Endothelial cell of umbilical vein (primary cell): ENCODE data around the gene XRCC4. TPM values are rescaled to one million over a fixed set of nuclear protein-coding genes. Genes with fewer than 3 reads are reported as not detected.

Experiments
- BruUV-seq: library from RNA; stranded (reverse); fragments of 400-500 nt; replicated peaks from 2 replicates; lab custom pipeline; 2021; lab: Mats Ljungman, UMichigan
- CTCF ChIA-PET: fragments of 300-600, 350-600 bp; sonication (Branson Sonifier 250); formaldehyde crosslinking; loops from one replicate; lab custom pipeline; 2021; ENCODE audit warnings: antibody characterized with exemption, inconsistent platforms; lab: Charles Lee
- POLR2A ChIA-PET: fragments of 300-600, 350-600 bp; sonication (Branson Sonifier 250); formaldehyde crosslinking; loops from one replicate; lab custom pipeline; 2021; ENCODE audit warnings: antibody characterized with exemption, inconsistent platforms; lab: Charles Lee
- DNase-seq: peaks from one replicate; pipeline ENCODE4 v3.0.0-alpha.2; 2011; ENCODE audit warnings: low read depth, low spot score
- FAIRE-seq: peaks from 2 replicates; lab custom pipeline; 2011; peaks lifted over from hg19 to GRCh38; lab: Jason Lieb, UNC
- H2AFZ ChIP-seq: 2 replicates; pipeline ENCODE4 v1.6.0; 2012; ENCODE audit warnings: low read depth, low read length, control low read depth, inconsistent platforms
- H3K27ac ChIP-seq: 2 replicates; pipeline ENCODE4 v1.5.1; 2011; ENCODE audit warnings: low read depth, mild to moderate bottlenecking, control low read depth, low read length, moderate library complexity; ENCODE audit not compliant: insufficient read depth
- H3K27me3 ChIP-seq, 2 experiments: 2 replicates each; pipeline versions ENCODE4 v1.6.0 to v1.6.1; 2011; ENCODE audit warnings: low read length in 2 of 2, mixed read lengths in 1 of 2; ENCODE audit not compliant: control insufficient read depth in 2 of 2, insufficient read depth in 2 of 2
- H3K36me3 ChIP-seq, 2 experiments: 2 replicates in 1 of 2; 3 replicates in 1 of 2; pipeline ENCODE4 v1.5.1; 2011; ENCODE audit warnings: low read length in 2 of 2, mild to moderate bottlenecking in 1 of 2, moderate library complexity in 1 of 2; ENCODE audit not compliant: control insufficient read depth in 2 of 2, insufficient read depth in 2 of 2; ENCODE audit errors: extremely low read depth in 1 of 2
- H3K4me1 ChIP-seq: 3 replicates; pipeline ENCODE4 v1.5.1; 2011; ENCODE audit warnings: mild to moderate bottlenecking, low read length; ENCODE audit not compliant: control insufficient read depth, insufficient read depth; ENCODE audit errors: extremely low read depth
- H3K4me2 ChIP-seq: 2 replicates; pipeline ENCODE4 v1.6.1; 2011; ENCODE audit warnings: low read length, control low read depth, mixed read lengths; ENCODE audit not compliant: insufficient read depth
- H3K4me3 ChIP-seq, 3 experiments: fragments of 200-600 bp in 1 of 3; sonication (generic), shearing (Covaris generic) in 1 of 3; replicated peaks in 1 of 3; 2 replicates each; pipeline ENCODE4 v1.5.1; 2011 to 2016; ENCODE audit warnings: control low read depth in 3 of 3, low read length in 3 of 3, mild to moderate bottlenecking in 2 of 3, inconsistent platforms in 1 of 3, low read depth in 1 of 3, moderate library complexity in 1 of 3; ENCODE audit not compliant: insufficient read depth in 1 of 3
- H3K79me2 ChIP-seq: 2 replicates; pipeline ENCODE4 v1.6.0; 2012; ENCODE audit warnings: low read length, inconsistent platforms; ENCODE audit not compliant: control insufficient read depth, insufficient read depth
- H3K9ac ChIP-seq: replicated peaks from 2 replicates; pipeline ENCODE3; 2011; ENCODE audit warnings: low read length, control low read depth; ENCODE audit not compliant: insufficient read depth; ENCODE audit errors: extremely low read depth
- H3K9me1 ChIP-seq: replicated peaks from 3 replicates; pipeline ENCODE4 v1.6.0; 2011; ENCODE audit warnings: mild to moderate bottlenecking, low read length; ENCODE audit not compliant: control insufficient read depth, insufficient read depth; ENCODE audit errors: extremely low read depth
- H3K9me3 ChIP-seq: replicated peaks from 2 replicates; pipeline ENCODE4 v1.5.1; 2012; ENCODE audit warnings: low read length, inconsistent platforms; ENCODE audit not compliant: control insufficient read depth, insufficient read depth
- H4K20me1 ChIP-seq: replicated peaks from 2 replicates; pipeline ENCODE3; 2011; ENCODE audit warnings: mild to moderate bottlenecking, low read length; ENCODE audit not compliant: control insufficient read depth, insufficient read depth; ENCODE audit errors: extremely low read depth
- CTCF ChIP-seq, 2 donors: IDR thresholded peaks; 1 replicate in 1 of 2; 2 replicates in 1 of 2; pipeline ENCODE4 v1.5.1; 2011; ENCODE audit warnings: low read length in 2 of 2, mild to moderate bottlenecking in 2 of 2, moderate library complexity in 2 of 2, control low read depth in 1 of 2, inconsistent platforms in 1 of 2, low read depth in 1 of 2; ENCODE audit not compliant: insufficient read depth in 1 of 2; ENCODE audit errors: extremely low read depth in 1 of 2
- EZH2 ChIP-seq: IDR thresholded peaks from 2 replicates; pipeline ENCODE4 v1.6.1; 2012; ENCODE audit warnings: borderline replicate concordance, low read depth, mild to moderate bottlenecking, moderate library complexity, low read length, inconsistent platforms; ENCODE audit not compliant: severe bottlenecking
- FOS ChIP-seq: IDR thresholded peaks from 2 replicates; pipeline ENCODE4 v1.6.1; 2011; ENCODE audit warnings: mild to moderate bottlenecking, low read length, moderate library complexity, borderline replicate concordance; ENCODE audit not compliant: insufficient read depth
- GATA2 ChIP-seq: IDR thresholded peaks from 2 replicates; pipeline ENCODE4 v1.7.0; 2011; ENCODE audit warnings: low read depth, mild to moderate bottlenecking, moderate library complexity, mixed read lengths, low read length; ENCODE audit not compliant: insufficient read length, insufficient read depth
- JUN ChIP-seq: IDR thresholded peaks from 2 replicates; pipeline ENCODE4 v1.6.1; 2011; ENCODE audit warnings: borderline replicate concordance, low read depth; ENCODE audit not compliant: insufficient read length, insufficient read depth
- MAX ChIP-seq: IDR thresholded peaks from 2 replicates; pipeline ENCODE4 v1.6.1; 2011; ENCODE audit not compliant: insufficient read depth, insufficient read length
- MYC ChIP-seq: IDR thresholded peaks from one replicate; pipeline ENCODE4 v1.6.1; 2011; ENCODE audit warnings: mild to moderate bottlenecking, low read depth, low read length
- POLR2A ChIP-seq: IDR thresholded peaks from 2 replicates; pipeline ENCODE4 v1.6.1; 2012; ENCODE audit warnings: low read depth, mild to moderate bottlenecking, control low read depth, low read length
- POLR2AphosphoS5 ChIP-seq: IDR thresholded peaks from 2 replicates; pipeline ENCODE4 v1.6.1; 2012; ENCODE audit warnings: low read depth, mild to moderate bottlenecking, control low read depth, low read length, moderate library complexity; ENCODE audit not compliant: insufficient read depth
- dilution Hi-C: fragments of 300-500 bp; cut with MboI; formaldehyde crosslinking; loops from one replicate; pipeline ENCODE4 v1.15.0; 2019; ENCODE audit warnings: low sequenced_read_pairs; ENCODE audit not compliant: extremely low pct_ligation_motif_present
- intact Hi-C: fragments of 100-400 bp; cut with micrococcal nuclease; formaldehyde crosslinking; loops from one replicate; pipeline ENCODE4 v1.10.0; 2022
- polyA plus RNA-seq, 4 experiments: library from polyadenylated mRNA; depleted of rRNA in 3 of 4; stranded (reverse) in 3 of 4; unstranded in 1 of 4; fragments of >200 nt; gene quantifications; 2 replicates each; pipeline versions ENCODE4 v1.2.1 to v1.2.3, GENCODE V29; 2011 to 2012; ENCODE audit warnings: missing spikeins in 1 of 4
- total RNA-seq: library from RNA; stranded (reverse); gene quantifications from 2 replicates; pipeline ENCODE4 v1.2.3, GENCODE V29; 2021

The XRCC4 gene
- total and polyA plus RNA-seq, 2 donors (not counting 3 experiments of a cell fraction or from before 2014, with no cell fraction given), result 1.3 to 7.7 TPM

- TF ChIP-seq EZH2 (no peak), FOS (no peak), MYC (no peak), POLR2A (no peak)
- H4K20me1 ChIP-seq, result no peaks in the 10 kb centered on the region
- dilution Hi-C loops, result no loop called here
Measured at GRCh38 chr5:83142526-83142925, 65.2 kb downstream of the XRCC4 start.

GRCh38 chr5:83145241-83145640 lies 67.9 kb downstream of the XRCC4 start:
- H3K79me2 ChIP-seq, result no peaks in the 10 kb centered on the region
- no peak overlapping the region for H2AFZ ChIP-seq
- H3K9ac ChIP-seq, result no peak overlapping the region
- CTCF ChIA-PET, result no interaction called here
- H3K9me3 ChIP-seq, result no peaks in the 10 kb centered on the region
- no peaks in the 10 kb centered on the region for H3K9me1 ChIP-seq
- no peak overlapping the region for H3K4me3 ChIP-seq
- H3K4me1 ChIP-seq, result no peaks in the 10 kb centered on the region
- no peaks in the 10 kb centered on the region for H4K20me1 ChIP-seq
- POLR2A ChIA-PET, result no interaction called here
- intact Hi-C loops (no loop called here), dilution Hi-C loops (no loop called here)
- TF ChIP-seq POLR2AphosphoS5 (no peak), FOS (no peak), CTCF (IDR thresholded peaks at IDR 0.05; ENCODE audit: extremely low read depth in 1 of 2, insufficient read depth in 1 of 2, low read depth in 1 of 2, low read length in 2 of 2) (no peak), MAX (no peak), EZH2 (no peak), JUN (no peak), POLR2A (no peak), GATA2 (no peak), MYC (no peak)
- BruUV-seq, result no TSS peak
- DNase-seq (no peak), FAIRE-seq (no peak)
- H3K27ac ChIP-seq, result no peak overlapping the region
- H3K27me3 ChIP-seq, result no peaks in the 10 kb centered on the region
- no peaks in the 10 kb centered on the region for H3K36me3 ChIP-seq
- H3K4me2 ChIP-seq, result no peak overlapping the region

More at GRCh38 chr5:83142526-83142925, 65.2 kb downstream of the XRCC4 start:
- Histone ChIP-seq H3K9me3 (no peaks in the 10 kb centered on the region), H3K27me3 (no peaks in the 10 kb centered on the region), H3K36me3 (no peaks in the 10 kb centered on the region), H3K4me3 (no peak overlapping the region), H3K9ac (no peak overlapping the region), H3K27ac (no peak overlapping the region), H3K4me1 (no peaks in the 10 kb centered on the region), H3K79me2 (no peaks in the 10 kb centered on the region), H3K9me1 (no peaks in the 10 kb centered on the region), H3K4me2 (no peak overlapping the region), H2AFZ (no peak overlapping the region)
- no TSS peak for BruUV-seq
- CTCF ChIA-PET, result interaction anchor here (1.5 kb wide), 1 partner anchor 8 kb away, joined by 5 read pairs; no protein-coding TSS in a partner anchor
- POLR2A ChIA-PET, result no interaction called here
- FAIRE-seq (no peak), DNase-seq (no peak)
- intact Hi-C loops, result no loop called here
